OCI-LY7 (cell line): ENCODE measurements around the gene RPL37A. TPM values are rescaled to one million over a fixed set of nuclear protein-coding genes. Genes with fewer than 3 reads are reported as not detected.

Source experiments
- BruUV-seq: library from RNA; stranded (reverse); fragments of 400-500 nt; replicated peaks from 2 replicates; lab custom pipeline; 2021; lab: Mats Ljungman, UMichigan
- CTCF ChIA-PET: fragments of 300-600 bp; sonication (Branson Sonifier 250); formaldehyde crosslinking; loops from one replicate; lab custom pipeline; 2022; ENCODE audit warnings: antibody characterized with exemption; ENCODE audit not compliant: unreplicated experiment; lab: Charles Lee
- POLR2A ChIA-PET: fragments of 300-600 bp; sonication (Branson Sonifier 250); formaldehyde crosslinking; loops from one replicate; lab custom pipeline; 2022; ENCODE audit warnings: antibody characterized with exemption; lab: Charles Lee
- DNase-seq: peaks from one replicate; pipeline ENCODE4 v3.0.0-alpha.2; 2015; ENCODE audit warnings: low spot score
- H2AFZ ChIP-seq: fragments of 200-600 bp; sonication (generic), shearing (Covaris generic); 2 replicates; pipeline ENCODE4 v1.6.1; 2014; ENCODE audit warnings: mild to moderate bottlenecking, antibody characterized with exemption, low read length, moderate library complexity
- H3K27ac ChIP-seq: fragments of 200-600 bp; sonication (generic); 2 replicates; pipeline ENCODE4 v1.5.1; 2014; ENCODE audit warnings: mixed run types, low read depth, mild to moderate bottlenecking, moderate library complexity, low read length, inconsistent platforms; ENCODE audit not compliant: poor library complexity, severe bottlenecking
- H3K36me3 ChIP-seq: fragments of 200-600 bp; sonication (generic); 2 replicates; pipeline ENCODE4 v1.6.1; 2014; ENCODE audit warnings: mild to moderate bottlenecking, antibody characterized with exemption, low read length, moderate library complexity, mixed read lengths; ENCODE audit not compliant: insufficient read depth
- H3K4me1 ChIP-seq: fragments of 200-600 bp; sonication (generic); 2 replicates; pipeline ENCODE4 v1.5.1; 2014; ENCODE audit warnings: mild to moderate bottlenecking, low read length; ENCODE audit not compliant: insufficient read depth, poor library complexity, severe bottlenecking
- H3K4me2 ChIP-seq: fragments of 200-600 bp; sonication (generic); 2 replicates; pipeline ENCODE4 v1.6.1; 2014; ENCODE audit warnings: mild to moderate bottlenecking, low read length
- H3K4me3 ChIP-seq: fragments of 200-600 bp; sonication (generic); 2 replicates; pipeline ENCODE4 v1.5.1; 2014; ENCODE audit warnings: mild to moderate bottlenecking, low read depth, low read length; ENCODE audit not compliant: poor library complexity, severe bottlenecking
- H3K79me2 ChIP-seq: fragments of 200-600 bp; sonication (generic); 2 replicates; pipeline ENCODE4 v1.6.1; 2016; ENCODE audit warnings: low read depth, mild to moderate bottlenecking, low read length, moderate library complexity, mixed read lengths; ENCODE audit not compliant: insufficient read depth
- H3K9me2 ChIP-seq: fragments of 200-600 bp; sonication (generic); 2 replicates; pipeline ENCODE4 v1.6.1; 2016; ENCODE audit warnings: mild to moderate bottlenecking, low read length, mixed read lengths; ENCODE audit not compliant: insufficient read depth
- H3K9me3 ChIP-seq: fragments of 200-600 bp; sonication (generic); 2 replicates; pipeline ENCODE4 v1.6.1; 2014; ENCODE audit warnings: mild to moderate bottlenecking, mixed run types, low read length, mixed read lengths
- H4K20me1 ChIP-seq: fragments of 200-600 bp; sonication (generic); 2 replicates; pipeline ENCODE4 v1.6.1; 2014; ENCODE audit warnings: mild to moderate bottlenecking, antibody characterized with exemption, low read length, moderate library complexity, mixed read lengths; ENCODE audit not compliant: insufficient read depth
- EZH2phosphoT487 ChIP-seq: fragments of 200-600 bp; sonication (generic); IDR thresholded peaks from 2 replicates; pipeline ENCODE4 v1.6.1; 2018; ENCODE audit warnings: low read depth, borderline replicate concordance, mild to moderate bottlenecking, mixed run types, antibody characterized with exemption, low read length, moderate library complexity, mixed read lengths
- intact Hi-C: fragments of 100-400 bp; cut with micrococcal nuclease; formaldehyde crosslinking; loops from one replicate; pipeline ENCODE4 v1.10.0; 2022; ENCODE audit not compliant: unreplicated experiment
- total RNA-seq, 2 experiments: library from RNA; depleted of rRNA in 1 of 2; stranded (reverse); fragments of >200 nt in 1 of 2; shearing (Covaris generic) in 1 of 2; gene quantifications; 2 replicates each; pipeline ENCODE4 v1.2.3, GENCODE V29; 2014 to 2022
- TF ChIP-seq, protein P1 (sequence below): fragments of 200-600 bp; sonication (generic); conservative IDR thresholded peaks from 2 replicates; pipeline ENCODE4 v1.5.1; 2014; ENCODE audit warnings: mild to moderate bottlenecking, antibody characterized with exemption, low read length, moderate library complexity, mixed read lengths

The RPL37A gene
- total RNA-seq, 2 experiments from 2014 or later: 3,500 to 4,020 TPM

- H3K79me2 ChIP-seq: no peaks in the 10 kb centered on the region
- TF ChIP-seq, protein P1, sequence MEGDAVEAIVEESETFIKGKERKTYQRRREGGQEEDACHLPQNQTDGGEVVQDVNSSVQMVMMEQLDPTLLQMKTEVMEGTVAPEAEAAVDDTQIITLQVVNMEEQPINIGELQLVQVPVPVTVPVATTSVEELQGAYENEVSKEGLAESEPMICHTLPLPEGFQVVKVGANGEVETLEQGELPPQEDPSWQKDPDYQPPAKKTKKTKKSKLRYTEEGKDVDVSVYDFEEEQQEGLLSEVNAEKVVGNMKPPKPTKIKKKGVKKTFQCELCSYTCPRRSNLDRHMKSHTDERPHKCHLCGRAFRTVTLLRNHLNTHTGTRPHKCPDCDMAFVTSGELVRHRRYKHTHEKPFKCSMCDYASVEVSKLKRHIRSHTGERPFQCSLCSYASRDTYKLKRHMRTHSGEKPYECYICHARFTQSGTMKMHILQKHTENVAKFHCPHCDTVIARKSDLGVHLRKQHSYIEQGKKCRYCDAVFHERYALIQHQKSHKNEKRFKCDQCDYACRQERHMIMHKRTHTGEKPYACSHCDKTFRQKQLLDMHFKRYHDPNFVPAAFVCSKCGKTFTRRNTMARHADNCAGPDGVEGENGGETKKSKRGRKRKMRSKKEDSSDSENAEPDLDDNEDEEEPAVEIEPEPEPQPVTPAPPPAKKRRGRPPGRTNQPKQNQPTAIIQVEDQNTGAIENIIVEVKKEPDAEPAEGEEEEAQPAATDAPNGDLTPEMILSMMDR: no peak
- TF ChIP-seq EZH2phosphoT487: no peak
- H4K20me1 ChIP-seq: no peaks in the 10 kb centered on the region
- intact Hi-C loops: no loop called here
- no peak for DNase-seq
- BruUV-seq: no TSS peak
- no peaks in the 10 kb centered on the region for H3K4me1 ChIP-seq
- H3K27ac ChIP-seq: no peak overlapping the region
- no peak overlapping the region for H3K4me2 ChIP-seq
- H3K36me3 ChIP-seq: peaks cover 20% of the 10 kb centered on the region
- CTCF ChIA-PET: no interaction called here
- H3K9me3 ChIP-seq: no peaks in the 10 kb centered on the region
- POLR2A ChIA-PET: no interaction called here
- H3K9me2 ChIP-seq: no peaks in the 10 kb centered on the region
- H3K4me3 ChIP-seq: no peak overlapping the region
- H2AFZ ChIP-seq: no peak overlapping the region
Observed at GRCh38 chr2:216474925-216475670, 23.5 kb upstream of the RPL37A start.

DNA sequence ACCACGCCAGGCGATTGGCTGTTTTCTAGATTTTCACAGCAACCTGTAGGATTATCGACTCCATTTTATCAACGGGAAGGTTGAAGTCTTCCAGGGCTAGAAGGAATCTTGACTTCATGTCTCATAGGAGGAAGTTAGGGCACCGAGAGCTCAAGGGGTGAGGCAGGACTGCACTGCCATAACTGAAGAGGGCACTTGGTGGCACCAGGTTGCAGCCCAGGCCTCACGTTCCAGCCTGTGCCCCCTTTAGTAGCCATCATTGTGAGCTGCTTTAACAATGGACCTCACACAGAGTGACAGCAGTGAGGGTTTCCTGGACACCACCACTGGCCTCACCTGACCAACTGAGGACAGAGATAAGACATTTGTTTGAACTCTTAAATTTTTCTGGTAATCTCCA, 22.9 kb upstream of the RPL37A start:
- no peaks in the 10 kb centered on the region for H3K9me2 ChIP-seq
- H2AFZ ChIP-seq: no peak overlapping the region
- CTCF ChIA-PET: no interaction called here
- H3K4me3 ChIP-seq: no peak overlapping the region
- intact Hi-C loops: no loop called here
- POLR2A ChIA-PET: no interaction called here
- no peaks in the 10 kb centered on the region for H3K4me1 ChIP-seq
- DNase-seq: no peak
- H3K27ac ChIP-seq: no peak overlapping the region
- no peaks in the 10 kb centered on the region for H4K20me1 ChIP-seq
- H3K9me3 ChIP-seq: no peaks in the 10 kb centered on the region
- TF ChIP-seq, protein P1: no peak
- no peak for TF ChIP-seq EZH2phosphoT487
- H3K79me2 ChIP-seq: no peaks in the 10 kb centered on the region
- H3K36me3 ChIP-seq: peaks cover 20% of the 10 kb centered on the region
- H3K4me2 ChIP-seq: no peak overlapping the region
- BruUV-seq: no TSS peak

- Histone ChIP-seq H3K4me3 (no peak overlapping the region), H3K27ac (no peak overlapping the region), H3K9me3 (no peaks in the 10 kb centered on the region), H2AFZ (no peak overlapping the region), H3K4me2 (no peak overlapping the region), H3K4me1 (no peaks in the 10 kb centered on the region), H3K79me2 (no peaks in the 10 kb centered on the region), H3K9me2 (no peaks in the 10 kb centered on the region), H3K36me3 (peaks cover 20% of the 10 kb centered on the region), H4K20me1 (no peaks in the 10 kb centered on the region)
- CTCF ChIA-PET: no interaction called here
- DNase-seq: no peak
- TF ChIP-seq, protein P1: no peak
- no peak for TF ChIP-seq EZH2phosphoT487
- POLR2A ChIA-PET: no interaction called here
- BruUV-seq: no TSS peak
- intact Hi-C loops: no loop called here
Observed at GRCh38 chr2:216477283-216478035, 21.2 kb upstream of the RPL37A start.
